Stomach (tissue), 4 donors: ENCODE data around the gene OPN3.

Source experiments
- CTCF ChIP-seq, 7 experiments: fragments of 450-650 bp in 4 of 7; fragments of 200-600 bp in 3 of 7; sonication (generic) in 3 of 7; IDR thresholded peaks; one replicate each; pipeline ENCODE4 v1.5.1; 2016 to 2019; ENCODE audit warnings: antibody characterized with exemption in 7 of 7, control low read depth in 2 of 7, mild to moderate bottlenecking in 1 of 7
- POLR2A ChIP-seq, 4 donors: fragments of 450-650 bp; IDR thresholded peaks; one replicate each; pipeline ENCODE4 v1.6.1; 2016; ENCODE audit warnings: antibody characterized with exemption in 4 of 4, control low read depth in 2 of 4, mild to moderate bottlenecking in 1 of 4, moderate library complexity in 1 of 4
- POLR2AphosphoS5 ChIP-seq, 3 donors: sonication (generic); formaldehyde crosslinking; IDR thresholded peaks; one replicate each; pipeline ENCODE4 v1.6.1; 2016; ENCODE audit warnings: antibody characterized with exemption in 3 of 3

GRCh38 chr1:241610056-241610815 lies 29.9 kb downstream of the OPN3 start:
- TF ChIP-seq CTCF (IDR thresholded peaks at IDR 0.05) (no peak), POLR2AphosphoS5 (IDR thresholded peaks at IDR 0.05) (no peak), POLR2A (IDR thresholded peaks at IDR 0.05) (no peak)
